ENCODE data around the gene DOCK10.
"Not testable (repeated sequence)": the region's sequence is repeated elsewhere in the genome, so short reads cannot be mapped to it uniquely, and the experiment has no call there.

The DOCK10 gene

GRCh38 chr2:225065882-225066281 lies 23.6 kb upstream of the DOCK10 start:
- DNase-seq (ENCODE audit: insufficient read length, low spot score) (no peak), FAIRE-seq (no peak)
- TF ChIP-seq CTCF (IDR thresholded peaks at IDR 0.05; ENCODE audit: insufficient read depth, missing control alignments): no peak

DNA sequence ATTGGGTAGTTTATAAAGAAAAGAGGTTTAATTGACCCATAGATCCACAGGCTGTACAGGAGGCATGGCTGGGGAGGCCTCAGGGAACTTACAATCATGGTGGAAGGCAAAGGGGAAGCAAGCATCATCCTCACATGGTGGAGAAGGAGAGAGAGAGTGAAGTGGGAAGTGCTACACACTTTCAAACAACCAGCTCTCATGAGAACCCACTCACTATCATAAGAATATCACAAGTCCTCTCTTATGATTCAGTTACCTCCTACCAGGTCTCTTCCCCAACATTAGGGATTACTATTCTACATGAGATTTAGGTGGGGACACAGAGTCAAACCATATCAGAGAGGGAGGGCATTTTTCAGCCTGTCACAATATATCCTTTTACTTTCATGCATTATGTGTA lies 22.7 kb upstream of the DOCK10 start:
- no peak for TF ChIP-seq CTCF (IDR thresholded peaks at IDR 0.05; ENCODE audit: insufficient read depth, missing control alignments)
- DNase-seq (ENCODE audit: insufficient read length, low spot score) (no peak), FAIRE-seq (no peak)

- no peak for DNase-seq (ENCODE audit: insufficient read length, low spot score)
- FAIRE-seq: no peak
- TF ChIP-seq CTCF (IDR thresholded peaks at IDR 0.05; ENCODE audit: insufficient read depth, missing control alignments): no peak
Observed at GRCh38 chr2:225064362-225064761, 22.1 kb upstream of the DOCK10 start.

- no peak for TF ChIP-seq CTCF (IDR thresholded peaks at IDR 0.05; ENCODE audit: insufficient read depth, missing control alignments)
- no peak for FAIRE-seq
- DNase-seq (ENCODE audit: insufficient read length, low spot score): no peak
Observed at GRCh38 chr2:225056330-225057073, 14.2 kb upstream of the DOCK10 start.

DNA sequence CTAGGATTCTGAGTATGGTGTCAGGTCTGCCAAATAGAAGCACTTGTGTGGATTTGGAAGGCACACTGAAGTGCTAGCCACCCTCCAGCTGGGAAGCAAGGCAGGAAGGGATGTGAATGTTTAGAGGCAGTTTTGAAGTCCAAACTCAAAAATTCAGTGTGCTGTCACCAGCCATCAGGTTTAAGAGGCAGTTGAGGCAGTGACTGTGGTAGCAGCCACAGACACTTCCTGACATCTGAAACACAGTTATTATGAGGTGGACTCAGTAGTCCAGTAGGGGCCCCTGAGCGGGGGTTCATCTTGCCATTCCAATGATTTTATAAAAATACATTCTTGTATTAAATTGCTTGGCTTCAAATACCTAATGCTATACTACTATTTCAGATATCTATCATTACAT lies 13.4 kb upstream of the DOCK10 start:
- DNase-seq (ENCODE audit: insufficient read length, low spot score): no peak
- no peak for FAIRE-seq

DNA sequence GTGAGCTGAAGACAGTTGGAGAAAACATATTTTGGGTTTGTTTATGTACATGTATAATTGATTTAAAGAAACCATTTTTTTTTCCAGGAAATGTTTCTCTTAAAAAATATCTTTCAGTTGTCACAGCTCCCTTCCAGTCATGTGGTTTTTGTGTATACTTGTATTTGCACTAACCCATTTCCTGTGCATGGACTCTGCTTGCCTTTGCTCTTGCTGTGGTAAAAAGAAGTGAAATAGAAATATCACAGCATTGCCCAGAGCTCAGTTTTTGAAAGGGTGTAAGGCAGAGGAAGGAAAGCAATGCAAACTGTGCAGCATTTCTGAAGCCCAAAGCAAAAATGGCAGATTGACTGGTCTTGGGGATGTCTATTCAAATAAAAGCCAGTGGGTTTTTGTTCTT lies 10.4 kb upstream of the DOCK10 start:
- no peak for FAIRE-seq
- no peak for DNase-seq (ENCODE audit: insufficient read length, low spot score)
- no peak for TF ChIP-seq CTCF (IDR thresholded peaks at IDR 0.05; ENCODE audit: insufficient read depth, missing control alignments)

More for the DNA sequence above, 13.4 kb upstream of the DOCK10 start:
- TF ChIP-seq CTCF (IDR thresholded peaks at IDR 0.05; ENCODE audit: insufficient read depth, missing control alignments): no peak

- FAIRE-seq; DNase-seq (ENCODE audit: insufficient read length, low spot score): not testable (repeated sequence)
Observed at GRCh38 chr2:225047502-225047901, 5.2 kb upstream of the DOCK10 start.

GRCh38 chr2:225042800-225043167 lies 516 bp upstream of the DOCK10 start:
- no peak for TF ChIP-seq CTCF (IDR thresholded peaks at IDR 0.05; ENCODE audit: insufficient read depth, missing control alignments)
- DNase-seq (ENCODE audit: insufficient read length, low spot score): no peak
- FAIRE-seq: no peak

Data from D721Med (cell line).